ENCODE results near the gene RNF4.

Gene RNF4

DNA sequence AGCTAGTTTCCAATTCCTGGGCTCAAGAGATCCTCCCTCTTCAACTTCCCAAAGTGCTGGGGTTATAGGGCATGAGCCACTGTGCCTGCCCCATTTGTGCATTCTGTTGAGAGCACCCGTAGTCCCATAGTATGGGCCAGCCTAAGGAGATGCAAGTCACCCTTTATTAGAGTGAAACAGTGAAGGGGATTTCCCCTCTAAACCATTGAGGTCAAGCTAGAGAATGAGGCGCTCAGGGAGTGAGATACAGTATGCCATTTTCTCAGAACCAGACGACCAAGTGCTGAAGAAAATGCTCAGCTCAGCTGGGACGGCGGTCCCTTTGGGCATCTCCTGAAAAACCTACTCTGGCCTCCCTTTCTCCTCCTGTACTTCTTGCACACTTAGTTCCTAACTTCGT, 18.7 kb downstream of the RNF4 start:
- TF ChIP-seq, protein P1, sequence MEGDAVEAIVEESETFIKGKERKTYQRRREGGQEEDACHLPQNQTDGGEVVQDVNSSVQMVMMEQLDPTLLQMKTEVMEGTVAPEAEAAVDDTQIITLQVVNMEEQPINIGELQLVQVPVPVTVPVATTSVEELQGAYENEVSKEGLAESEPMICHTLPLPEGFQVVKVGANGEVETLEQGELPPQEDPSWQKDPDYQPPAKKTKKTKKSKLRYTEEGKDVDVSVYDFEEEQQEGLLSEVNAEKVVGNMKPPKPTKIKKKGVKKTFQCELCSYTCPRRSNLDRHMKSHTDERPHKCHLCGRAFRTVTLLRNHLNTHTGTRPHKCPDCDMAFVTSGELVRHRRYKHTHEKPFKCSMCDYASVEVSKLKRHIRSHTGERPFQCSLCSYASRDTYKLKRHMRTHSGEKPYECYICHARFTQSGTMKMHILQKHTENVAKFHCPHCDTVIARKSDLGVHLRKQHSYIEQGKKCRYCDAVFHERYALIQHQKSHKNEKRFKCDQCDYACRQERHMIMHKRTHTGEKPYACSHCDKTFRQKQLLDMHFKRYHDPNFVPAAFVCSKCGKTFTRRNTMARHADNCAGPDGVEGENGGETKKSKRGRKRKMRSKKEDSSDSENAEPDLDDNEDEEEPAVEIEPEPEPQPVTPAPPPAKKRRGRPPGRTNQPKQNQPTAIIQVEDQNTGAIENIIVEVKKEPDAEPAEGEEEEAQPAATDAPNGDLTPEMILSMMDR (IDR thresholded peaks at IDR 0.05), result no peak
- no peaks in the 10 kb centered on the region for H3K27me3 Mint-ChIP-seq (ENCODE audit: low read depth, poor library complexity)
- H3K4me1 Mint-ChIP-seq, result peaks cover 31% of the 10 kb centered on the region
- DNase-seq, result no peak
- H3K4me3 Mint-ChIP-seq, result no peak overlapping the region
- H3K27ac Mint-ChIP-seq, result no peak overlapping the region
- H3K36me3 Mint-ChIP-seq (ENCODE audit: low read depth), result peaks cover 27% of the 10 kb centered on the region
- H3K9me3 Mint-ChIP-seq, result no peaks in the 10 kb centered on the region

- Mint-ChIP-seq H3K9me3 (no peaks in the 10 kb centered on the region), H3K27me3 (ENCODE audit: low read depth, poor library complexity) (no peaks in the 10 kb centered on the region), H3K4me1 (peaks cover 27% of the 10 kb centered on the region), H3K27ac (peak overlapping the region; percentile 77), H3K36me3 (ENCODE audit: low read depth) (peaks cover 43% of the 10 kb centered on the region), H3K4me3 (no peak overlapping the region)
- DNase-seq, result no peak
- TF ChIP-seq, protein P1 (IDR thresholded peaks at IDR 0.05), result no peak
Observed at GRCh38 chr4:2489081-2489805, 20.3 kb downstream of the RNF4 start.

GRCh38 chr4:2489841-2490552, 21.1 kb downstream of the RNF4 start:
- no peaks in the 10 kb centered on the region for H3K9me3 Mint-ChIP-seq
- H3K4me1 Mint-ChIP-seq, result peaks cover 19% of the 10 kb centered on the region
- peak overlapping the region; percentile 77 for H3K27ac Mint-ChIP-seq
- H3K4me3 Mint-ChIP-seq, result no peak overlapping the region
- TF ChIP-seq, protein P1 (IDR thresholded peaks at IDR 0.05), result no peak
- H3K36me3 Mint-ChIP-seq (ENCODE audit: low read depth), result peaks cover 48% of the 10 kb centered on the region
- no peaks in the 10 kb centered on the region for H3K27me3 Mint-ChIP-seq (ENCODE audit: low read depth, poor library complexity)
- DNase-seq, result no peak

DNA sequence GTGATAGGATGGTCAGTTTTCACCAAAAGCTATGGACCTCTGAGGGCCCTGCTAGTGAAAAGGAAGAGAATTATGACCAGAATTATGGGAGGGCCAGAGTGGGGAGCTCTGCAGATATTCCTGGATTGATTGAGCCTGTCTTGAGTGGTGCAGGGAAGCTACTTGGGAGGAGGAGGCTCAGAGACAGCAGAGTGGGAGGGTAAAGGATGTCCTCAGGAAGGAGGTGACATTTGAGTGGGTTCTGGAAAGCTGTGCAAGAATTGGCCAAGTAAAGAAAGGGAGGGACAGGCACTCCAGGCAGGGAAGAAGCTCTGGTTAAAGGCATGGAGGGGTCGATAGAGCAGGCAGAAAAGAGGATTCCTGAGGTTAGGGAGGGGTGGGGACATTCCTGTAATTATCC, 24.1 kb downstream of the RNF4 start:
- no peaks in the 10 kb centered on the region for H3K27me3 Mint-ChIP-seq (ENCODE audit: low read depth, poor library complexity)
- no peak overlapping the region for H3K4me3 Mint-ChIP-seq
- no peaks in the 10 kb centered on the region for H3K4me1 Mint-ChIP-seq
- no peaks in the 10 kb centered on the region for H3K9me3 Mint-ChIP-seq
- TF ChIP-seq, protein P1 (IDR thresholded peaks at IDR 0.05), result no peak
- no peak overlapping the region for H3K27ac Mint-ChIP-seq
- DNase-seq, result no peak
- H3K36me3 Mint-ChIP-seq (ENCODE audit: low read depth), result peaks cover 67% of the 10 kb centered on the region

DNA sequence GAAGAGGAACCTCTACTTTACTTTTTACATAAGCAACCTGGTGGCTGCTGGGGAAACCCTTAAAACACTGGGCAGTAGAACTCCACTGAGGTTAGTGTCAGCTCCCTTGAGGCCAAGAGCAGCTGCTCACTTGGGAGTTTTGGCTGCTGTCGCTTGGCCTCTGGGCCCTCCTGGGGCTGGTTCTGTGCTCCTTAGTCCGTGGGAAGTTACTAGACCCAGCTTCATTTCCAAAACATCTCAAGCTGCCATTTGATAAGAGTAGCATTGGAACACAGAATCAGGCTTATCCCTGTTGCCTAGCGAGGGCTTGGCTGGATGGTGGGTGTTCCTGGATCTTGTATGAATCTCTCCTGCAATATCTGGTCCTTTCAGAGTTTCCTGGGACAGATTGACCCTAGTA, 26.1 kb downstream of the RNF4 start:
- Mint-ChIP-seq H3K9me3 (no peaks in the 10 kb centered on the region), H3K27ac (peak overlapping the region; percentile 94), H3K4me1 (no peaks in the 10 kb centered on the region)

More for the DNA sequence above, 26.1 kb downstream of the RNF4 start:
- Mint-ChIP-seq H3K36me3 (ENCODE audit: low read depth) (peaks cover 80% of the 10 kb centered on the region), H3K27me3 (ENCODE audit: low read depth, poor library complexity) (no peaks in the 10 kb centered on the region), H3K4me3 (no peak overlapping the region)
- TF ChIP-seq, protein P1 (IDR thresholded peaks at IDR 0.05), result no peak
- DNase-seq, result no peak
